Activated T-cell treated with anti-CD3 and anti-CD28 coated beads for 1 hour (primary cell): Measurements from ENCODE around the gene SLC4A5.
A peak's percentile ranks its signal among the peaks of the same experiment; 100 is the strongest.
"Not testable (repeated sequence)": the region's sequence is repeated elsewhere in the genome, so short reads cannot be mapped to it uniquely, and the experiment has no call there.

Source experiments
- DNase-seq: peaks from one replicate; pipeline ENCODE4 v3.0.0-alpha.2; 2020; ENCODE audit warnings: low read depth

The SLC4A5 gene

GRCh38 chr2:74199275-74199701 lies 143.9 kb downstream of the SLC4A5 start:
- DNase-seq: no peak

- peak; percentile 85 for DNase-seq
These were observed 144.5 kb downstream of the SLC4A5 start, which contains the start of gene MTHFD2 for GRCh38 chr2:74198461-74199274. Gene MTHFD2 (plus strand): TSS chr2:74198615. CDS start chr2:74198642, 27 bp downstream.

- no peak for DNase-seq
These were observed 145.2 kb downstream of the SLC4A5 start for GRCh38 chr2:74198023-74198460.

- no peak for DNase-seq
These were observed 146.2 kb downstream of the SLC4A5 start for GRCh38 chr2:74197049-74197448.

- DNase-seq: no peak
These were observed 148.4 kb downstream of the SLC4A5 start for GRCh38 chr2:74194799-74195198.

GRCh38 chr2:74191596-74192380 lies 151.4 kb downstream of the SLC4A5 start:
- DNase-seq: no peak

GRCh38 chr2:74188696-74189095 lies 154.5 kb downstream of the SLC4A5 start:
- no peak for DNase-seq

GRCh38 chr2:74188018-74188601 lies 155.1 kb downstream of the SLC4A5 start:
- DNase-seq: no peak

GRCh38 chr2:74186706-74187105 lies 156.5 kb downstream of the SLC4A5 start:
- DNase-seq: not testable (repeated sequence)

- no peak for DNase-seq
These were observed 157.2 kb downstream of the SLC4A5 start for GRCh38 chr2:74186038-74186437.

GRCh38 chr2:74183878-74184277 lies 159.3 kb downstream of the SLC4A5 start:
- DNase-seq: no peak

- DNase-seq: no peak
These were observed 161.5 kb downstream of the SLC4A5 start for GRCh38 chr2:74181739-74182138.

GRCh38 chr2:74179063-74179865 lies 164.0 kb downstream of the SLC4A5 start:
- DNase-seq: no peak

GRCh38 chr2:74178211-74179062 lies 164.8 kb downstream of the SLC4A5 start, which contains the start of gene MOB1A:
Gene MOB1A (minus strand): TSS chr2:74178879. CDS start chr2:74178674, 205 bp downstream.
- DNase-seq: peak; percentile 96

GRCh38 chr2:74177696-74178095 lies 165.5 kb downstream of the SLC4A5 start:
- no peak for DNase-seq

- DNase-seq: no peak
These were observed 168.3 kb downstream of the SLC4A5 start for GRCh38 chr2:74174909-74175308.

- no peak for DNase-seq
These were observed 174.5 kb downstream of the SLC4A5 start for GRCh38 chr2:74168739-74169138.
